ENCODE measurements around the gene ACOT11. TPM values are rescaled to one million over a fixed set of nuclear protein-coding genes. Genes with fewer than 3 reads are reported as not detected.

ACOT11 gene
- total and polyA plus RNA-seq, 9 of the 15 experiments (the other 6 are each of a cell fraction or from before 2014, with no cell fraction given) = 0.04 to 1.2 (median 0.64) TPM; not detected in 2

GRCh38 chr1:54624466-54625464 lies 76.7 kb downstream of the ACOT11 start:
- FAIRE-seq = no peak
- intact Hi-C loops (cut with micrococcal nuclease) = no loop called here
- in situ Hi-C loops (cut with MboI) = no loop called here

More at GRCh38 chr1:54624466-54625464, 76.7 kb downstream of the ACOT11 start:
- Histone ChIP-seq H3K79me2 (ENCODE audit: control insufficient read depth, insufficient read depth, low read length) (no peaks in the 10 kb centered on the region), H3K4me2 (ENCODE audit: insufficient read depth, low read length) (no peak overlapping the region), H3K36me3 (ENCODE audit: control insufficient read depth, insufficient read depth, low read length) (no peaks in the 10 kb centered on the region), H3K9me1 (ENCODE audit: control insufficient read depth, insufficient read depth, low read length) (no peaks in the 10 kb centered on the region), H3K9ac (ENCODE audit: insufficient read depth in 1 of 2, low read depth in 2 of 2, low read length in 2 of 2) (no peak overlapping the region), H3K9me3 (replicated peaks; ENCODE audit: control insufficient read depth, insufficient read depth, low read depth, low read length) (no peaks in the 10 kb centered on the region), H3K4me1 (replicated peaks in 1 of 2; ENCODE audit: control insufficient read depth in 2 of 2, insufficient read depth in 2 of 2, low read length in 2 of 2) (no peaks in the 10 kb centered on the region), H3K27ac (ENCODE audit: extremely low read depth, low read depth, low read length) (no peak overlapping the region), H2AFZ (ENCODE audit: low read depth, low read length) (no peak overlapping the region), H3K27me3 (ENCODE audit: control insufficient read depth in 2 of 2, insufficient read depth in 2 of 2, low read length in 2 of 2) (peaks cover 15 to 47% of the 10 kb centered on the region in 2 experiments), H4K20me1 (replicated peaks; ENCODE audit: control insufficient read depth, insufficient read depth, low read length) (no peaks in the 10 kb centered on the region), H3K4me3 (no peak overlapping the region)
- ATAC-seq = no peak
- no peak for DNase-seq (ENCODE audit: extremely low read depth in 1 of 4, low spot score in 3 of 4)
- WGBS (ENCODE audit: insufficient coverage, low coverage, missing lambda C conversion rate) = 1% methylated on average over 8 of the region's 8 CpGs
- ChIA-PET POLR2A (interaction anchor here (0.8 kb wide), 1 partner anchor 54 kb away, joined by 3 read pairs; no protein-coding TSS in a partner anchor), CTCF (ENCODE audit: low intra/inter-chr PET ratio) (no interaction called here)
- no peak for TF ChIP-seq ILF3 (IDR thresholded peaks at IDR 0.05; ENCODE audit: borderline replicate concordance)
- no peak for TF ChIP-seq DLX4 (CRISPR knock-in tag; IDR thresholded peaks at IDR 0.05)
- no peak for TF ChIP-seq RAD21 (CRISPR knock-in tag; conservative IDR thresholded peaks at IDR 0.05 in 1 of 2, IDR thresholded peaks at IDR 0.05 in 1 of 2)
- TF ChIP-seq ZNF184 (CRISPR knock-in tag; IDR thresholded peaks at IDR 0.05) = no peak
- TF ChIP-seq ZNF583 (CRISPR knock-in tag; IDR thresholded peaks at IDR 0.05) = no peak
- TF ChIP-seq RBFOX2 (IDR thresholded peaks at IDR 0.05; ENCODE audit: low read depth, low read length) = no peak
- no peak for TF ChIP-seq GABPA (tag; conservative IDR thresholded peaks at IDR 0.05; ENCODE audit: low read depth)
- BruUV-seq (replicated peaks) = no TSS peak
